Heart left ventricle (tissue), 16 donors: ENCODE measurements around the gene KRT4. TPM values are rescaled to one million over a fixed set of nuclear protein-coding genes. Genes with fewer than 3 reads are reported as not detected.
"Not testable (repeated sequence)": the region's sequence is repeated elsewhere in the genome, so short reads cannot be mapped to it uniquely, and the experiment has no call there.

ENCODE experiments used
- ATAC-seq, 4 donors: fragments of 200-7000 bp; cut with Tn5 transposase; one replicate each; pipeline ENCODE4 v1.9.1; 2020 to 2022; ENCODE audit warnings: moderate library complexity in 4 of 4, mild to moderate bottlenecking in 3 of 4, moderate number of reproducible peaks in 1 of 4
- DNase-seq, 5 donors: peaks; one replicate each; pipeline ENCODE4 v3.0.0-alpha.2; 2020
- H3K27ac ChIP-seq, 12 donors: fragments of 200-600 bp; sonication (generic) in 4 of 12; one replicate each; pipeline versions ENCODE4 v1.5.0 to v1.8.0; 2016 to 2022; ENCODE audit warnings: mild to moderate bottlenecking in 2 of 12
- H3K27me3 ChIP-seq, 9 donors: fragments of 200-600 bp; sonication (generic) in 2 of 9; one replicate each; pipeline versions ENCODE4 v1.5.1 to v1.8.0; 2016 to 2022; ENCODE audit warnings: mild to moderate bottlenecking in 3 of 9
- H3K36me3 ChIP-seq, 9 donors: fragments of 200-600 bp; sonication (generic) in 2 of 9; one replicate each; pipeline versions ENCODE4 v1.5.0 to v1.8.0; 2018 to 2022; ENCODE audit warnings: mild to moderate bottlenecking in 2 of 9
- H3K4me1 ChIP-seq, 12 donors: fragments of 200-600 bp; sonication (generic) in 4 of 12; one replicate each; pipeline versions ENCODE4 v1.5.0 to v1.8.0; 2016 to 2022; ENCODE audit warnings: mild to moderate bottlenecking in 3 of 12
- H3K4me3 ChIP-seq, 12 donors: fragments of 200-600 bp; sonication (generic) in 4 of 12; one replicate each; pipeline versions ENCODE4 v1.5.0 to v1.8.0; 2017 to 2022; ENCODE audit warnings: mild to moderate bottlenecking in 9 of 12, moderate library complexity in 4 of 12
- H3K9me3 ChIP-seq, 12 donors: fragments of 200-600 bp; sonication (generic) in 4 of 12; one replicate each; pipeline versions ENCODE4 v1.5.0 to v1.8.0; 2016 to 2022; ENCODE audit warnings: mild to moderate bottlenecking in 1 of 12
- CTCF ChIP-seq, 12 donors: fragments of 200-600 bp; sonication (generic) in 4 of 12; IDR thresholded peaks; one replicate each; pipeline versions ENCODE4 v1.5.0 to v1.8.0; 2018 to 2022; ENCODE audit warnings: antibody characterized with exemption in 12 of 12, mild to moderate bottlenecking in 5 of 12
- POLR2A ChIP-seq, 2 donors: fragments of 450-650 bp; IDR thresholded peaks; one replicate each; pipeline ENCODE4 v1.6.1; 2017; ENCODE audit warnings: antibody characterized with exemption in 2 of 2, mild to moderate bottlenecking in 2 of 2, moderate library complexity in 2 of 2
- WGBS, 4 donors: extraction: QIAGEN DNeasy Blood & Tissue Kit in 2 of 4; methylation state at CpG; one replicate each; pipeline versions ENCODE4 v1.1.5 to v1.1.7; 2013 to 2018; 5-methylcytosine and 5-hydroxymethylcytosine counted together
- intact Hi-C, 10 donors: fragments of 100-400 bp; cut with DNase I; formaldehyde crosslinking; loops; one replicate each; pipeline versions ENCODE4 v1.11.1 to v1.14.2; 2022
- polyA plus RNA-seq, 2 donors: library from polyadenylated mRNA; stranded (reverse); fragments of 200-250 nt; gene quantifications; one replicate each; pipeline ENCODE4 v1.2.3, GENCODE V29; 2013
- total RNA-seq, 9 donors: library from RNA; depleted of rRNA in 2 of 9; stranded (reverse); fragments of >200 nt in 2 of 9; fragmentation: NEBNext Ultra II Directional in 3 of 9; extraction: Animal tissue kit (Norgen Biotek cat#: 25700) in 3 of 9; gene quantifications; one replicate each; pipeline versions ENCODE4 v1.1.0 to v1.2.4, GENCODE V29; 2016 to 2023
- donor health status: ischemic (EF 13 %, LVEDD 7.1; RV severe dilation, severe dysfunction).
- donor health status: healthy with polysubstance abuse.
- donor health status: DM: no; HTN: yes; CAD: no.
- donor health status: DM: no; HTN: no; CAD: no.
- donor health status: ischemic (EF 25% LVEDD 6.9; RV normal size, moderate dysfunction).
- donor health status: ischemic (EF 25% LVEDD 5.7; RV mildly dilated, moderate dysfunction).
- donor health status: healthy.
- donor health status: DM: yes; HTN: yes; CAD: no.
- donor health status: ischemic (EF 35%, LVEDD 5.7; RV mildly dilated, moderate dysfunction).
- donor health status: nonischemic (EF 11% LVEDD 7.7; RV severe dilation, severe dysfunction).
- donor health status: DM: yes; HTN: yes; CAD: no.
- donor health status: PGD.
- donor health status: ischemic (EF 29% LVEDD 5.4; RV normal size, mild dysfunction).
- donor health status: nonischemic (EF 23%, LVEDD 6.1; RV moderate dilation, normal function).

Gene KRT4
- total and polyA plus RNA-seq, 11 donors = 0.51 TPM; not detected in 10

GRCh38 chr12:52796429-52796794 is 17.5 kb downstream of the KRT4 start:
- intact Hi-C loops = no loop called here
- Histone ChIP-seq H3K36me3 (no peaks in the 10 kb centered on the region), H3K4me3 (no peak overlapping the region), H3K4me1 (no peaks in the 10 kb centered on the region), H3K9me3 (no peaks in the 10 kb centered on the region), H3K27me3 (peaks cover 0 to 23% (median 0%) of the 10 kb centered on the region in 9 donors), H3K27ac (no peak overlapping the region)
- no peak for DNase-seq
- WGBS, 4 donors = 91 to 96% (median 94%) methylated on average over 3 of the region's 3 CpGs
- ATAC-seq = no peak
- no peak for TF ChIP-seq CTCF (IDR thresholded peaks at IDR 0.05)
- TF ChIP-seq POLR2A (IDR thresholded peaks at IDR 0.05) = no peak

GRCh38 chr12:52795694-52796428 is 18.1 kb downstream of the KRT4 start, which contains the start of gene KRT3:
KRT3 (minus strand) TSS chr12:52796117; CDS start chr12:52796042, 75 bp downstream.
- Histone ChIP-seq H3K4me3 (no peak within 1 kb of the TSS), H3K4me1 (no peaks in the 10 kb centered on the region), H3K27me3 (peaks cover 0 to 28% (median 2%) of the 10 kb centered on the region in 9 donors), H3K27ac (no peak within 1 kb of the TSS), H3K36me3 (no peaks in the 10 kb centered on the region), H3K9me3 (no peaks in the 10 kb centered on the region)
- TF ChIP-seq POLR2A (IDR thresholded peaks at IDR 0.05) = no peak
- no peak for TF ChIP-seq CTCF (IDR thresholded peaks at IDR 0.05)
- 90 to 95% (median 93%) methylated on average over 17 of the region's 17 CpGs for WGBS, 4 donors
- DNase-seq (no peak), ATAC-seq (no peak)
- intact Hi-C loops = no loop called here

GRCh38 chr12:52795332-52795674 is 18.6 kb downstream of the KRT4 start:
- WGBS, 4 donors = 80 to 96% (median 91%) methylated on average over 1 to 2 of the region's 2 CpGs
- H3K36me3 ChIP-seq, ATAC-seq, H3K4me1 ChIP-seq, H3K27ac ChIP-seq, intact Hi-C loops, DNase-seq, H3K9me3 ChIP-seq, H3K4me3 ChIP-seq: not testable (repeated sequence)
- peaks cover 0 to 34% (median 6%) of the 10 kb centered on the region in 9 donors for H3K27me3 ChIP-seq

GRCh38 chr12:52794479-52795331 is 19.2 kb downstream of the KRT4 start:
- no peak for DNase-seq
- Histone ChIP-seq H3K4me3 (no peak overlapping the region), H3K27me3 (peaks cover 0 to 40% (median 10%) of the 10 kb centered on the region in 9 donors), H3K9me3 (no peaks in the 10 kb centered on the region), H3K27ac (no peak overlapping the region), H3K36me3 (no peaks in the 10 kb centered on the region), H3K4me1 (peaks cover 0 to 6% (median 0%) of the 10 kb centered on the region in 12 donors)
- whole genome bisulfite sequencing, 4 donors = 76 to 85% (median 80%) methylated on average over 5 of the region's 5 CpGs
- intact Hi-C loops = no loop called here
- no peak for ATAC-seq
- TF ChIP-seq POLR2A (IDR thresholded peaks at IDR 0.05) (no peak), CTCF (IDR thresholded peaks at IDR 0.05) (no peak)
